ENCODE measurements around the gene TGFA.

Gene TGFA

GRCh38 chr2:70417011-70417410, 136.6 kb downstream of the TGFA start:
- DNase-seq (ENCODE audit: low spot score), result no peak

DNA sequence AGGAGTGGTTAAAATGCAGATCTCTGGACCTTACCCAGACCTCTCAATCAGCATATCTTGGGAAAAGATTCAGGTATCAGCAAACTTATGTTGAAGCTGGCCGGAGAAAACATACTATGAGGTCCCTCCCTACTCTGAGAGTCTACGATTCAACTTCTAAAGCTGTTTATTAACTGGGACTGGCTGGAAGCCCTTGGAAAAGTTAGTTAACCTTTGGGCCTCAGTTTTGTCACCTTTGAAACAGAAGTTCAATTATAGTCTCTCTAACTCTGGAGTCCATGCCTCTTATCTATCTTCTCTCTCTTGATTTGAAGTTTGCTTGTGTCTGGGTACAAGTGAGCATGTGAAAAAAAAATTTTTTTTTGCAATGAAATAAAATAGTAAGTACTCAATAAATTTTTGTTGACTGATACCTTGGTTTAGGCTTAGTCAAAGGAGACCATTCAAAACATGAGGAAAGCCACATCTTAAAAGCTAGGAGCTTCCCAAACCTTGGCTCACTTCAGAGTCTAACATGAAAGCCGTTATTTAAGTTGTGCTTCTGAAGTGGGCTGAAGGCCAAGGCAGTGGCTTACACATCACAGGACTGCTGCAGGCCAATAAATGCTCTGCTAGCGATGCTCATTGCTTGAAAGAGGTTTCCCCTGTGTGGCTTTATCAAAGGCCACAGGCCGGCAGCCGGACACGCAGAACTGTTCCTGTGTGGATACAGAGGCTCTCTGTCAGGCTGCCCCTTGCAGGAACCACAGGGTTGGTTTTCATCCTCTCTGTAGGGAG, 141.1 kb downstream of the TGFA start:
- DNase-seq (ENCODE audit: low spot score), result no peak

DNA sequence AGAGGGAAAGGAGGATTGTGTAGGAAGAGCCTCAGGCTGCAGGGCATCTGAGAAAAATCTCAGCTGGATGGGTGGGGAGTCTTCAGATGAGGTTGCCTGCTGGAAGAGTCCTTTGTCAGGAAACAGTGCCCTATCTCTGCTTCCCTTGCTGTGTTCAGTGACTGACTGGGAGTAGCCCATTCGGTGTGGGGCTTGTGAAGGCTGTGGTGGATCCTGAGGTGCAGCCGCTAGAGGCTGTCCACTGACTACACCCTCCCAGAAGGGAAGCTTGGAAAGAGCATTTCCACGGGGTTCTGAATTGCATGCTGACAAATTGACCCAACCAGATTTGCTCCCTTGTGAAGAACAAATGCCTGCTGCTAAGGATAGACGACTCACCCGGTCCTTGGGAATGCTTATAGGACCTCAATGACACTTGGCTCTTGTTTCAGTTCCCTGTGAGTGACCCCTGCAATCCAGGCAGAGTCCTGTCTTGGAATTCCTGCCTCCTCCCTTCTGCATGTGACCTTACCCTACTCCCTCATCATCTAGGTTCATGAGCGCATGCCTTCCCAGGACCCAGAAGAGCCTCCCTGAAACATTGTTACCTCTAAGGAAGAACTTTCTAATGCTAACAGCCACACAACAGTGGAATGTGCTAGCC, 142.0 kb downstream of the TGFA start:
- DNase-seq (ENCODE audit: low spot score), result no peak

GRCh38 chr2:70403267-70404053, 150.2 kb downstream of the TGFA start:
- no peak for DNase-seq (ENCODE audit: low spot score)

- DNase-seq (ENCODE audit: low spot score), result no peak
These were observed 153.1 kb downstream of the TGFA start for GRCh38 chr2:70400539-70400938.

GRCh38 chr2:70399046-70399445, 154.6 kb downstream of the TGFA start:
- DNase-seq (ENCODE audit: low spot score), result no peak
